Fibroblast of lung (primary cell): ENCODE data around the gene MANEA. TPM values are rescaled to one million over a fixed set of nuclear protein-coding genes. Genes with fewer than 3 reads are reported as not detected.

Experiments
- DNase-seq, 2 donors: peaks; one replicate each; pipeline versions ENCODE4 v3.0.0 to v3.0.0-alpha.2; 2010; ENCODE audit warnings: low read depth in 2 of 2
- H2AFZ ChIP-seq: 2 replicates; pipeline ENCODE4 v1.5.1; 2012; ENCODE audit warnings: low read length, control low read depth, inconsistent platforms
- H3K27ac ChIP-seq: 2 replicates; pipeline ENCODE4 v1.5.1; 2011; ENCODE audit warnings: low read length, control low read depth; ENCODE audit not compliant: insufficient read depth
- H3K27me3 ChIP-seq: 2 replicates; pipeline ENCODE4 v1.5.1; 2011; ENCODE audit warnings: mild to moderate bottlenecking, low read length; ENCODE audit not compliant: control insufficient read depth, insufficient read depth
- H3K36me3 ChIP-seq: 2 replicates; pipeline ENCODE4 v1.5.1; 2011; ENCODE audit warnings: low read length; ENCODE audit not compliant: control insufficient read depth, insufficient read depth
- H3K4me1 ChIP-seq: 2 replicates; pipeline ENCODE4 v1.5.1; 2011; ENCODE audit warnings: low read length; ENCODE audit not compliant: control insufficient read depth, insufficient read depth; ENCODE audit errors: extremely low read depth
- H3K4me2 ChIP-seq: 2 replicates; pipeline ENCODE4 v1.5.1; 2011; ENCODE audit warnings: low read length, control low read depth; ENCODE audit not compliant: insufficient read depth; ENCODE audit errors: extremely low read depth
- H3K4me3 ChIP-seq, 4 experiments: fragments of 200-600 bp in 1 of 4; sonication (generic) in 1 of 4; replicated peaks in 1 of 4; 2 replicates each; pipeline ENCODE4 v1.5.1; 2011 to 2016; ENCODE audit warnings: low read length in 4 of 4, low read depth in 3 of 4, mild to moderate bottlenecking in 3 of 4, control low read depth in 2 of 4, inconsistent platforms in 1 of 4, mixed read lengths in 1 of 4; ENCODE audit not compliant: insufficient read depth in 1 of 4; ENCODE audit errors: control extremely low read depth in 1 of 4
- H3K79me2 ChIP-seq: 2 replicates; pipeline ENCODE4 v1.5.1; 2012; ENCODE audit warnings: mild to moderate bottlenecking, low read length, inconsistent platforms; ENCODE audit not compliant: control insufficient read depth, insufficient read depth
- H3K9ac ChIP-seq: 2 replicates; pipeline ENCODE4 v1.5.1; 2011; ENCODE audit warnings: mild to moderate bottlenecking, low read length, control low read depth; ENCODE audit not compliant: insufficient read depth
- H3K9me3 ChIP-seq: 2 replicates; pipeline ENCODE4 v1.5.1; 2012; ENCODE audit warnings: low read depth, low read length; ENCODE audit not compliant: control insufficient read depth, insufficient read depth
- H4K20me1 ChIP-seq: 2 replicates; pipeline ENCODE4 v1.5.1; 2011; ENCODE audit warnings: low read length; ENCODE audit not compliant: control insufficient read depth, insufficient read depth; ENCODE audit errors: extremely low read depth
- EZH2 ChIP-seq: IDR thresholded peaks from 2 replicates; pipeline ENCODE4 v1.5.1; 2012; ENCODE audit warnings: low read length, control low read depth, mild to moderate bottlenecking; ENCODE audit errors: missing control alignments
- polyA plus RNA-seq, 2 donors: library from polyadenylated mRNA; depleted of rRNA in 1 of 2; stranded (reverse) in 1 of 2; unstranded in 1 of 2; fragments of >200 nt; gene quantifications; 2 replicates each; pipeline ENCODE4 v1.2.1, GENCODE V29; 2011 to 2012; ENCODE audit warnings: missing spikeins in 1 of 2
- total RNA-seq: library from RNA; depleted of rRNA; stranded (reverse); fragments of >200 nt; gene quantifications from 2 replicates; pipeline ENCODE4 v1.2.1, GENCODE V29; 2014
- TF ChIP-seq, protein P1 (sequence below), 2 donors: IDR thresholded peaks in 1 of 2; conservative IDR thresholded peaks in 1 of 2; 1 replicate in 1 of 2; 2 replicates in 1 of 2; pipeline ENCODE4 v1.5.1; 2011 to 2012; ENCODE audit warnings: low read length in 2 of 2, control low read depth in 1 of 2, inconsistent platforms in 1 of 2, low read depth in 1 of 2, mild to moderate bottlenecking in 1 of 2

Gene MANEA
- total and polyA plus RNA-seq, 2 donors (not counting 1 experiment from before 2014, with no cell fraction given) = 10.9 to 16.8 TPM

DNA sequence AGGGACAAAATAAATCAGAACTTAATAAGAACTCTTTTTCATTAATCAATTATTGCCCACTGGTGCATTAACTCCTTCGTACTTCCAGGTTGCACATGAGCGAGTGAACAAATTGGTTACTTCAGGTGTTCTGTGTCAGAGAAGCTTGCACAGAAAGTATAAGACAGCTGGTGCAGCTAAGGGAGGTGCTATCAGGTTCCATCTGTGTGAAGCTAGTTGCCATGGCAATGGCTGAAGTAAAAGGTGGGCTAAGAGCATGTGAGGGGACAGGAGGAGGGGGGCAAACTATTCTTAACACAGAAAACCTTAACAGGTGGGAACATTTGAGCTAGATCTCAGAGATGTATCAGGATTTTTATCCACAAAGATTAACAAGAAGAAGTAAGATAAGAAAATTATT is 81.6 kb downstream of the MANEA start:
- Histone ChIP-seq H3K9ac (no peak overlapping the region), H4K20me1 (no peaks in the 10 kb centered on the region), H3K27ac (no peak overlapping the region), H3K36me3 (no peaks in the 10 kb centered on the region), H3K4me2 (no peak overlapping the region), H3K4me1 (no peaks in the 10 kb centered on the region), H3K27me3 (no peaks in the 10 kb centered on the region), H3K4me3 (no peak overlapping the region), H3K9me3 (no peaks in the 10 kb centered on the region), H3K79me2 (no peaks in the 10 kb centered on the region), H2AFZ (no peak overlapping the region)
- DNase-seq = no peak
- no peak for TF ChIP-seq EZH2
- TF ChIP-seq, protein P1, sequence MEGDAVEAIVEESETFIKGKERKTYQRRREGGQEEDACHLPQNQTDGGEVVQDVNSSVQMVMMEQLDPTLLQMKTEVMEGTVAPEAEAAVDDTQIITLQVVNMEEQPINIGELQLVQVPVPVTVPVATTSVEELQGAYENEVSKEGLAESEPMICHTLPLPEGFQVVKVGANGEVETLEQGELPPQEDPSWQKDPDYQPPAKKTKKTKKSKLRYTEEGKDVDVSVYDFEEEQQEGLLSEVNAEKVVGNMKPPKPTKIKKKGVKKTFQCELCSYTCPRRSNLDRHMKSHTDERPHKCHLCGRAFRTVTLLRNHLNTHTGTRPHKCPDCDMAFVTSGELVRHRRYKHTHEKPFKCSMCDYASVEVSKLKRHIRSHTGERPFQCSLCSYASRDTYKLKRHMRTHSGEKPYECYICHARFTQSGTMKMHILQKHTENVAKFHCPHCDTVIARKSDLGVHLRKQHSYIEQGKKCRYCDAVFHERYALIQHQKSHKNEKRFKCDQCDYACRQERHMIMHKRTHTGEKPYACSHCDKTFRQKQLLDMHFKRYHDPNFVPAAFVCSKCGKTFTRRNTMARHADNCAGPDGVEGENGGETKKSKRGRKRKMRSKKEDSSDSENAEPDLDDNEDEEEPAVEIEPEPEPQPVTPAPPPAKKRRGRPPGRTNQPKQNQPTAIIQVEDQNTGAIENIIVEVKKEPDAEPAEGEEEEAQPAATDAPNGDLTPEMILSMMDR (conservative IDR thresholded peaks at IDR 0.05 in 1 of 2, IDR thresholded peaks at IDR 0.05 in 1 of 2; ENCODE audit: low read depth in 1 of 2, low read length in 2 of 2) = no peak
